HG03558 (cell line): ENCODE measurements around the gene KCNT2.

Experiments used
- ATAC-seq: cut with Tn5 transposase; IDR thresholded peaks from one replicate; pipeline ENCODE4 v1.9.1; 2021; ENCODE audit warnings: moderate number of reproducible peaks; ENCODE audit not compliant: unreplicated experiment; ENCODE audit errors: extremely low read depth

Gene KCNT2

DNA sequence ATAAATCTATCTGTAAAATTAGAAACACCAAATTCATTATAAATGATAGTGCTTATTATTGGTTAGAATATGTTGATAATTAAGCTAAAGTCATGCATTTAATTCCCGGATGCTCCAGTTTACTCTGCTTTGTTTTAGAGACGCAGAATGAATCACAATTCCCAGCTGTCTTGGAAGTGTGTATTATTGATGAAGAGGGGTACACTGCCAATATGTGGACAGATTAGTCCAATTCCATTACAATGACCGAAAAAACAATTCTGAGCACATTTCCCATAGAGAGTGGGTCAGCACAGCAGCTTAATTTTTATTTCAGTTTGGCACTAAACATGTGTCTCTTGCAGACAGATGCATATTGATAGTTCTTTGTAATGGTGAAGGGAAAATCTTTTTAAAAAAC is 146.7 kb downstream of the KCNT2 start:
- ATAC-seq: no peak

DNA sequence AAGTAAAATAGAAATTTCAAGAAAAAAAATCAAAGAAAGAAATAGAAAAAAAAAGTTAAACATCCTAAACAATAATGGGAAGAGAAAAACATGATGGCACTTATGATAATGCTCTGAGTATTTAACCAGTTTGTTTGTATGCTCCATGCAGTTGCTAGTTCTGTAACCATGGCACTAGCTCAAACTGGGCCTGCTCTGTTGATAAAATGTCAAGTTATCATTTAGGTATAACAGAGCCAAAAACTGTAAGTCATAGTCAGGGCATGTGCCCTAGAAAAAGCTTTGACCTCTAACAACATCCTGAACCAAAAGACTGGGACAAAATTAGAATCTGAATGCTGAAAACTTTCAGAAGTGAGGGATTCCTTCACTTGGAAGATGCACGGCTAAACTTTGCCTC is 148.9 kb downstream of the KCNT2 start:
- ATAC-seq: no peak

DNA sequence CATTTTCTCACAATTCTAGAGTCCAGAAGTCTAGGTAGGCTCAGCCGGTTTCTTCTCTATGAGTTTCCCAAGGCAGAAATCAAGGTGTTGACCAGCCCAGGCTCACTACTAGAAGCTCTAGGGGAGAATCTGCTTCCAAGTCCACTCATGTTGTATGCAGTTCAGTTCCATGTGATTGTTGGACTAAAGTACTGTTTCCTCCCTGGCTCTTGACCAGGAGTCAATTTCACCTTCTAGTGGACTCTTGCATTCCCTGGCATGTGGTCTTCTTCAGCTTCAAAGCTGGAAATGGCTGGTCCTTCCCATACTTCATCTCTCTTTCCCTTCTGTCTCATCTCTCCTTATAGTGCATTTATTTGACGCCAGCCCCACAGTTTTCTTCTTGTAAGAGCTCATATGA is 153.4 kb downstream of the KCNT2 start:
- no peak for ATAC-seq

DNA sequence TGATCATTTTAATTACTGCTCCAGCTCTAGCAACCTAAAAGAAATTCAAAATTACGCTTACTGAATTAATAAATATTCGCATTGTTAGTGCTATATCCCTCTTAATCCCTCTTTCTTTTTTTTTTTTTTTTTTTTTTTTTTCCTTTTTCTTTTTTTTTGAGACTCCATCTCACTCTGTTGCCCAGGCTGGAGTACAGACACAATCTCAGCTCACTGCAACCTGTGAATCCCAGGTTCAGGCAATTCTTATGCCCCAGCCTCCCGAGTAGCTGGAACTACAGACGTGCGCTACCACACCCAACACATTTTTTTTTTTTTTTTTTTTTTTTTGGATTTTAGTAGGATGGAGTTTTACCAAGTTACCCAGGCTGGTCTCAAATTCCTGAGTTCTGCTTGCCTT is 157.1 kb downstream of the KCNT2 start:
- ATAC-seq: no peak

DNA sequence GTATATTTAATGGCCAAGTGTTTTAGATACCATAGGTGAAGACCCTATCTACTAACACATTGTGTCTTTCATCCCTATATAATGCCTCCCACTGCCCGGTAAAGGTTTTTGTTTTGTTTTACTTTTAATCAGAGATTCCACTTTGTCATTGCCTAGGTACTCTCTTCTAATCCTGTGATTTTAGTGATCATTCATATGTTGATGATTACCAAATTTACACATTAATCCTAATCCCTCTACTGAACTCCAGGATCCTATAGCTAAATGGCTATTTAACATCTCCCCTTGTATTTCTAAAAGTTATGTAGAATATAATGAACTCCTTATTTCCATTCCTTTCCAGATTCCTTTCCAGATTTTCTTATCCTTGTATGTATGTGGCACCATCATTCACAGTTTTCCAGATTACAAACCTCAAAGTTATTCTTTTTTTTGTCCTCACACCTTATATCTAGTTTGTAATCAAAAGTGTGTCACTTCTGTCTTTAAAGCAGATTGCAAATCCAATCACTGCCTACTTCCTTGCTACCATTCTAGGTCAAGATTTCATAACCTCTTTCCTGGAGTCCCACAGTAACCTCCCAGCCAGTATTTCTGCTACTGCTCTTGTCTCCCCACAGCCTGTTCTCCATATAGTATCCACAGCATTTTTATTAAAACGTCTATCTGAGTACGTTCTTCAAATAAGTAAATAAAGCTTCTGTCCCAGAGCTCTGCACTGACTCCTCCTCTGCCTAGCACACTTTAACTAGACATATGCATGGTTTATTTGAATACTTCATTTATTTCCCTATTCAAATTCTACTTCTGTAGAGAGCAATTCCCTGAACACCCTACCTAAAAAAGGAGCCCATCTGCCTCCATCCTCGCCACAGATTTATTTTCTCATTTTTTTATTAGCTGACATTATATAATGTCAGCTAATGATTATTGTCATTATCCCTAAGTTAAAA is 157.8 kb downstream of the KCNT2 start:
- no peak for ATAC-seq

DNA sequence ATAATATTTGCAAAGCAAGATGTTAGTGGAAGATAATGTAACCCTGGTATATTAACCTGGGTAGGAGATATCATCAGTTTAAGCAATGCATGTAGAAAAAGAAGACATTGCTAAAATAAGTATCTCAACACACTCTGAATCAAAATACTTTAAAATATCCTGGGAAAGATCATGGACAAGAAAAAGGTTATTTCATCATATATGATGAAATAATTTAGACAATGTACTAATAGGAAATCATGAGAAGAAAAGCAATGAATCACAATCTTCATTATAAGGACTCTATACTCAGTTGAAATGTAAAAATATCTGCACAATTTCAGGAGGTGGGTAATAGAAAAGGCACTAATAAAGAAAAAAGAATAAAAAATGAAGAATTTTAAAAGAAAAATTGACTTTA is 158.8 kb downstream of the KCNT2 start:
- no peak for ATAC-seq

DNA sequence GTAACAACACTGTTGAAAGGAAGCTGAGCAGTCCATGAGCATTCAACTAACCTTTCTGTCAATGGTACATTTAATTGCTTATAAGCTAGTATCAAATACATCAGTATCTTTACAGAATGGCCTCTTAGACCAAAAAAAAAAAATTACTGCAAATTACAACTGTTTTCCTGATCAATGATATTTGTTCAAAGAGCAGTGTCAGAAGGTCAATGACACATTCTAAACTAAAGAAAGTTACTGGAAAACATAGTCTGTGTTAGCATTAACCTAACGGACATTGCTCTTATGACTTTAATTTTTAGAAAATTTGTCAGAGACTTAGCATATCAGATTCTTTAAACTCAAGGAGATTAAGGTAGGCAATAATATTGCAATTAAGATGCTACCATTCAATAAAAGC is 162.5 kb downstream of the KCNT2 start:
- no peak for ATAC-seq

DNA sequence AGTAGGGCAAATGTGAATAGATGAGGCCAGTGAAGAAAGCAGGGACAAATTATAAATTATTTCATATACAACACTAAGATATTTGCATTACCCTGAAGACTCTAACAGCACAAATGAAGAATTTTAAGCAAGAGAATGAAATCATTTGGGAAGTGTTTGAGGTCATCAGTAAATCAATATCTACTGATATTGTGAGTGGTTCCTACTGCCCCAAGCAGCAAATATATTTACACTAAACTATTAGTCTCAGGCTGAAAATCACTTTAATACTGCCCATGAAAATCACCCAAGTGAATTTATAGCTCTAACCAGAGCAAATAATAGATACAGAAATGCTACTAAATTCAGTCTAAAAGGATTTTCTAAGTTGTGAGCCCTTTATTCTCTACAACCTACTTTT is 163.6 kb downstream of the KCNT2 start:
- ATAC-seq: no peak

DNA sequence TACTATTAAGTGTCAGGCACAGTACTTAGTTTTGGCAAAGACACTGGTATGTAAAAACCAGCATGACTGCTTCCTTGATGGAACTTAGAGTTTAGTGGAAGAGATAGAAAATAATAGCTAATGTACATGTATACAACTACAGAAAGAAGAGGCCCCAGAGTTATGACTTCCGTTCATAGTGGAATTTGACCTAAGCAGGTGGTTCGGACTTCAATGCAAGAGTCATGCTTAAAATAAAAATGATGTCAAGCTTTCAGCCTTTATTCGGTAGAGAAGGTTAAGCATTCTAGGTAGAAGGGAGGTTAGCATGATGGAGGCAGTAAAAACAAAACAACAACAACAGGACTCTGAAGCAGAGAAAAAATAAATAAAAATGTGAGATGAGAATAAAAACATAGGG is 165.9 kb downstream of the KCNT2 start:
- ATAC-seq: no peak

DNA sequence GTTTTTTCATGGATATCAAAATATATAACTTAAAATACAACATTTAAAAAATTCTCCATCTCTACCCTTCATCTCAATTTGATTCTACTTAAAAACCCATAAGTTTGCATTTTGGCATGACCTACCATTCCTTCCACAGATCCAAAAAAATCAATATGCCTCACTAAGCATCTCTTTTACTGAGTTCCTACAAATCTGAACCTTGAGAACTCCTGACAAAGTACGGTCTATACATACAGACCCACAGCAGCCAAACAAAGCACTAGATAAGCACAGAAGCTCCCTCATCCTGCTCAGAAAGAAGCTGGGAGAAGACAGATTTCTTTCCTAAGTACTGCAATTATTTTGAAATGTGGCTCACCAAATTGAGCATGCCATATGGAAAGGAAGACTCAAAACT is 167.5 kb downstream of the KCNT2 start:
- no peak for ATAC-seq

DNA sequence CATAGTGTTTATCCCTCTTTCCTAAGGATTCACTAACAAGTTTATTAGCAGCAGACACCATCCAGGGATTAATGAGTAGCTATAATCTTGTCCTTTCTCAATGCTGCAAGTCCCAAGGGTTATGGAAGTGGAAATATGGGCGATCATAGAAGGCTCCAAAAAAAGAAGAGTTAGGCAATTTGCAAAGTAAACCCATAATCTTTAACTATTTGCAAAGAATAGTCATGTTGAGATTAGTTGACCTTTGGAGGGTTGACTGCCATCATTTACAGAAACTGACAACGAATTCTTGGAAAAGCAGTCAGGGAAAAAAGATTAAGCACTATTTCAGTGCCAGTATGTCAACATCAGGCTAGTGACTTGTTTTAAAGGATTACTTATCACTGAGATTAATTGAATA is 169.9 kb downstream of the KCNT2 start:
- no peak for ATAC-seq

DNA sequence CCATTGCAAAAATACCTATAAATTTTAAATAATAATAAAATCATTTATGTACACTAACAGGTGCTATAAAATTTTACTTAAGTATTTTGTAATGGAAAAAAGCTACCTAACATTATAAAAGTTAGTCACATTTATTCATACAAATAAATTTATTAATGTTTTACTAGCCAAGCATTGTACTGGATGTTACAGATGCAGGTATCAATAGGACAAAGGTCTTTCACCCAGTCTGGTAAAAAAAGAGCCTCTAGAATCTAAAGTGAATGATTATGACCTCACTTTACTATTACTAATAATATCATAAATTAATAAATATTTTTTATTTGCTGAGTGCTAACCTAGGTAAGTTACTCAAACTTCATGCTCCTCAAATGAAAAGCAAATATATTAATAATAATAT is 170.6 kb downstream of the KCNT2 start:
- no peak for ATAC-seq

DNA sequence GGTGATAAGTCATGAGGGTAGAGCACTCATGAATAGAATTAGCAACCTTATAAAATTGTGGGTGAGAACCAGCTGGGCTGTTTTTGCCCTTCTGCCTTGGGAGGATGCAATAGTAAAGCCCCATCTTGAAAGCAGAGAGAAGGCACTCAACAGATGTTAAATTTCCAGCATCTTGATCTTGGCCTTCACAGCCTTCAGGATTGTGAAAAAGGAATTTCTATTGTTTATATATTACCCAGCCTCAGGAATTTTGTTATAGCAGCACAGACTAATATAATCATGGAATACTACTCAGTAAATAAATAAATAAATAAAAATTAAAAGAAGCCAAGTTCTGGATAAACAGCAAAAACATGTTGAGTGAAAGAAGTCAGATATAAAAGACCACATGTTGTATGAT is 175.2 kb downstream of the KCNT2 start:
- ATAC-seq: no peak

DNA sequence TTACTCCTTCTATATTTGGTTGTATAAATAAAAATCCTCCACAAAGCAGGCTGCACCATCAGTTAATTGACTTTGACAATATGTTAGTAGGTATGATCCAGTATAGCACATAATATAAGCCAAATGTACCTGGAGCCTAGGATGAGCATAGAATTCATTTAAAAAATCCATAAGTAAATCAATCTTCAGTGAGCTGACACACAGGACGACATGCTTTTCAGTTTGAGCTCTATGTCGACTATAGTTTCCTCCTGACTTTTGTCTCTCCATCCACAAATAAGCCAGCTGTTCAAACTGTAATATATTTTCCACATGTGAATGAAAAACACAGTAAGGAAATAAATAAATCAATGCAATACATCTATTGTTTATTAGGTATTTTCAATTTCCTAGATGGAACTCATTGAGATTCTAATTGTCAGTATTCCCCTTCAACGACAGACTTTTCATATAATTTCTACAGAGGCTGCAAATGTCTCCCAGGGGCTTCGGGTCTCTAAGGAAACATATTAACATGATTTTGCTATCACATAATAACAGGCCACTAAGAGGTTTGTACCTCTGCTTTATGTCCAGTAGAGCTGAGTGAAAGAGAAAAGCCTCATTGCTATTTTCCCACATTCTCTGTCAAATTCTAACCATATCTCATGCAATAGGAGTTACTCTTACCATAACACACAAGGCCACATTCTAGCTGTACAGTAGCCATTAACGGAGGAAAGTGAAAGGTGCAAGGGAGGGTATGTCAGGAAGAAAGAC is 180.1 kb downstream of the KCNT2 start:
- ATAC-seq: no peak

DNA sequence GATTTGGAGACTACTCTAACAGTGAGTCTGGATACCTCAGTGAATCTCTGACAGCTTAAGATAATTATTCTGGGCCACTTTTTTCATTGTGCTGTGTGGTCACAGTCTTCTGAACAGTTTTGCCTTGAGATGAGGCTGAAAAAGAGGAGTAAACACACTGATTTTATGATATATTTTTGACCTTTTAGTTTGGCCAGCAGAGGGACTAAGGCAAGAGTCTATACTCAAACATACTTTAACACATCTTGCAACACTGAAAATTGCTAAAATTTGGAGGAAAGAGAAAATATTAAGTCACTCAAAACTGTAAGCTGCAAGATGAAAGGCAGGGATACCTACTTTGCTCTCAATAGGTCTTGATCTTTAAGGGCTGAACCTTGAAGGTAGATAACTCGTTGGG is 182.7 kb downstream of the KCNT2 start:
- no peak for ATAC-seq

DNA sequence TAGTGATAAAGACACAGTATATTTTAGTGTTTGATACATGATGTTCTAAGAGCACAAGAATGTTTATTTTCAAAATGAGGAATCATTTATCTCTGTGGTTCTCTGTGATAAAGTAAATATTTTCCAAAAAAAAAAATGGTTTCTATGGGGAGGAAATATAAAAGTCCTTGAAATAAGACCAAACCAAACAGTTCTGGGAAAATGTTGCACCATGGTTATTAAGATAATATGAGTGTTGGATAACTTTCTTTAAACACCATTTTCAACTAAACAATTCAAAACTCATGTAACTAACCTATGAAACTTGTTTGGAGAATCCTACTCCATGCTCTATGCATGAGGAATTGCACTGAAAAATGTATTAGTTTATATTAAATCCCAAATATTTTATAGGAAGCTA is 184.6 kb downstream of the KCNT2 start:
- no peak for ATAC-seq

DNA sequence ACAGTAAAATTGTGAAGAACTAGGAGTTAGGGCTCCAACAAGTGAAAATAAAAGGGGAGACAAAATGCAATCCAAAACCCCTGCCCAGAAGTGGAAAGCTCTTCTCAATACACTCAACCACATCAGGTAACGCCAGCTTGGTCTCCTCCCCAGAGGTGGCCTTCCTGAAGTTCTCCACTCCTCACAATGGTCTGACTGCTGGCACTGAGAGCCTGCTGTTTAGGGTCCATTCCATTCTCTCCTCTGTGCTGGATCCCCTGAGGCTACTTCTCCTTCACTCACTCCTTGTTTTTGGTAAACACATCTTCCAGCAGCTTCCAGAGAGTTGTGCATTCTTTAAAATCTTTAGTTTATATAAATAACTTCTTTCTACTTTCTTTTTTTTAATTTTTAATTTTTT is 189.5 kb downstream of the KCNT2 start:
- ATAC-seq: no peak

DNA sequence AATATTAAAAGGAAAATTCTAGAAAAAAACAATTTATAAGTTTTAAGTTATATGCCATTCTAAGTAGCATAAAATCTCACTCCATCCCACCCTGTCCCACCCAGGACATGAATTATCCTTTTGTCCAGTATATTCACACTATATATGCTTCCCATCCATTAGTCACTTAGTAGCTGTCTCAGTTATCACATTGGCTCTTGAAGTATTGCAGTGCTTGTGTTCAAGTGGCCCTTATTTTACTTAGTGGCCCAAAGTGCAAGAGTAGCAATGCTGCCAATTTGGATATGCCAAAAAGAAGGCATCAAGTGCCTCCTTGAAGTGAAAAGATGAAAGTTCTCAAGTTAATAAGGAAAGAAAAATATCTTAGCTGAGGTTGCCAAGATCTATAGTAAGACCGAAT is 192.3 kb downstream of the KCNT2 start:
- ATAC-seq: no peak

DNA sequence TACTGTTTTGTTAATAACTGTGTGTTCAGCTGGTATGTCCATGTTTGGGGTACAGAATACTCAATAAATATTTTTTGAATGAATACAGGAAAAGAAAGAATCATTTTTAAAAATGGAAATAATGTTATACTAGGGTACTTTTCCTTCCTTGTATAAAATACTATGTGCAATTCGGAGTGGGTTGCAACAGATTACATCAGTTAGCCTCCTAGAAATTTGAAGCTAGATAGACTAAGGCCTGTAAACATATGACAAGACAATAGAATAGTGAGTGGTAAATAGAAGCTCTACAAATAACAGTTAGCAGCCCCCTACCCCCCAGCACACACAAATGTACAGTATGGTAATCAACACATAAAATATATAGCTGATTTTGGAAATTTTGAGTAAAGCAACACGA is 195.9 kb downstream of the KCNT2 start:
- no peak for ATAC-seq

DNA sequence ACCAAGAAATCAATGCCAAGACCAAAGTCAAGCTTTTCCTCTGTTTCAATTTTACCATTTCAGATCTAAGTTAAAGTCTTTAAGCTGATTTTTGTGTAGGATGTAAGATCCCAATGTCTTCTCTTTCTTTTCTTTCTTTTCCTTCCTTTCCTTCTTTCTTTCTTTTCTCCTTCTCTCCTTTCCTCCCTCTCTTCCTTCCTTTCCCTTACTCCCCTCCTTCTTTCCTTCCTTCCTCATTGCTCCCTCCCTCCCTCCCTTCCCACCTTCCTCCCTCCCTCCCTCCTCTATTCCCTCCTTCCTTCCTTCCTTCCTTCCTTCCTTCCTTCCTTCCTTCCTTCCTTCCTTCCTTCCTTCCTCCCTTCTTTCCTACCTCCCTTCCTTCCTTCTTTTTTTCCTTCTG is 197.5 kb downstream of the KCNT2 start:
- no peak for ATAC-seq

DNA sequence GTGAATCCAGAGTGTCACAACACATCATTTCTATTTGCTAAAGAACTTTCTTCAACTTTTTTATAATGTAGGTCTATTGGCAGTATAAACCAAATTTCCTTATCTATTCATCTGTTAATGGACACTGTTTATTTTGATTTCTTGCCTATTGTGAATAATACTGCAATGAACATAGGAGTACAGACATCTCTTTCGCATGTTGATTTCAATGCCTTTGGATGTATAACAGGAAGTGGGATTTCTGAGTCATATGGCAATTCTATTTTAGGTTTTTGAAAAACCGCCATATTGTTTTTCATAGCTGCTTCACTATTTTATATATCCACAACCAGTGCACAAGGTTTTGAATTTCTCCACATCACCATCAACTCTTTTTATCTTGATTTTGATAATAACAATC is 198.7 kb downstream of the KCNT2 start:
- no peak for ATAC-seq
